Measurements from ENCODE around the gene CTDNEP1.
A peak's percentile ranks its signal among the peaks of the same experiment; 100 is the strongest.

The CTDNEP1 gene

GRCh38 chr17:7251661-7252175 lies at the start of gene CTDNEP1:
Gene CTDNEP1 (minus strand): TSS chr17:7251734. CDS start chr17:7251296, 438 bp downstream.
- peak; percentile 97 to 99 for DNase-seq (ENCODE audit: low read depth in 2 of 2)

- peak; percentile 37 to 49 for DNase-seq (ENCODE audit: low read depth in 2 of 2)
Measured at GRCh38 chr17:7296189-7296861, 44.8 kb upstream of the CTDNEP1 start.

- no peak for DNase-seq (ENCODE audit: low read depth in 2 of 2)
Measured at GRCh38 chr17:7295230-7296180, 44.0 kb upstream of the CTDNEP1 start.

GRCh38 chr17:7294614-7295153 lies 43.1 kb upstream of the CTDNEP1 start, which contains the start of gene YBX2:
Gene YBX2 (minus strand): TSS chr17:7294639. CDS start chr17:7294500, 139 bp downstream.
- peak in 1 of 2 donors; percentile 41 for DNase-seq (ENCODE audit: low read depth in 2 of 2)

DNA sequence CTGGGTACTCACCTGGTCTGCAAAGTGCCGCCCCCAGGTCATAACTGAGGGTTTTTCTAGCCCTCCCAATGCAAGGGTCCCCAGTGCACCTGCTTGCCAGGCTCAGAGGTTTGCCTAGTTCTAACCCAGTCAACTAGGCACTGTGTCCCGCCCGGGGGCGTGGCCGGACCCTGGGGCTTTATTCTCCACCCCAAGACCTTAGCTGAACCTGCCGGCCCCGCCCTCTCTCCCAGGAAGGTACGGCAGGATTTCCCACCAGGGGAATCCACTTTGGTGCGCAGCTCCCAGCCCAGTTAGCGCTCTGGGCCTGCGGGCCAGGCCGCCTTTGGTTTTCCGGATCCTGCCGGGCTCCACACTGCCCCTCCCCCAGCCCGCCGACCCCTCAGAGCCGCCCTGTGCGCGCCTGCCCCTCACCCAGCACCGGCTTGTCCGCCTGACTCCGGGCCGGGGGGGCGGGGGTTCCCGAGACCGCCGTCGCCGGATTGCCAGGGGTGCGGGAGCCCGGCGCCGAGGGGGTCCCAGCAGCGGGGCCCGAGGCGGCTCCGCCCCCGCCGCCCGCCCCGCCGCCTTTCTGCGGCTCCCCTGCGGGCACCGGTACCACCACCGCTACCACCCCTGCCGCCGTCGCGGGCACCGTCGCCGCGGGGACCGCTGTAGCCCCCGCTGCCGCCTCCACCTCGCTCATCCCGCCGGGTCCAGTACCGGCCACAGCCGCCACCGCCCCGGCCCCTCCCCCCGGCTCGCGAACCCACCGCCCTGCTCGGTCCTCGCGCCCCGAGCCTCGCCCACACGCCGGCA lies 42.5 kb upstream of the CTDNEP1 start:
- DNase-seq (ENCODE audit: low read depth in 2 of 2), result no peak

DNA sequence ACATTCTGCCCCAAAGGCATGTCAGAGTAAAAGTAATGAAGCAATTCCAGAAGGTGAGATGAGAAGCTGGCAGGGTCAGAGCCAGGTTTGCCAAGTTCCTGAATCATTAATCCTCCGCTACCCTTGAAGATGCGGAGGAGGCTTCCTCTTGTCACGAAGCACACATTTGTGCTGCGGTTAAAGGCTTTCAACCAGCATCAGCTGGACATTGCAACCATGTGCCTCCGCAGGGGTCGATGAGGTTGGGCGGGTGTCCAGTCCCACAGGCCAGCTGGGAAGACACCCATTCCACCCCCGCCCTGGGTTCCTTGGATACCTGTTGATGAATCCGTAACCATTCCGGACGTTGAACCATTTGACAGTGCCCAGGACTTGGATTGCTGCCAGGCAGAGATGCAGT lies 41.6 kb upstream of the CTDNEP1 start:
- no peak for DNase-seq (ENCODE audit: low read depth in 2 of 2)

GRCh38 chr17:7292729-7293128 lies 41.2 kb upstream of the CTDNEP1 start:
- no peak for DNase-seq (ENCODE audit: low read depth in 2 of 2)

GRCh38 chr17:7292194-7292593 lies 40.7 kb upstream of the CTDNEP1 start:
- no peak for DNase-seq (ENCODE audit: low read depth in 2 of 2)

GRCh38 chr17:7290685-7291084 lies 39.2 kb upstream of the CTDNEP1 start:
- no peak for DNase-seq (ENCODE audit: low read depth in 2 of 2)

GRCh38 chr17:7290166-7290565 lies 38.6 kb upstream of the CTDNEP1 start:
- no peak for DNase-seq (ENCODE audit: low read depth in 2 of 2)

- no peak for DNase-seq (ENCODE audit: low read depth in 2 of 2)
Measured at GRCh38 chr17:7289256-7290032, 37.9 kb upstream of the CTDNEP1 start.

GRCh38 chr17:7285679-7286078 lies 34.1 kb upstream of the CTDNEP1 start:
- DNase-seq (ENCODE audit: low read depth in 2 of 2), result no peak

DNA sequence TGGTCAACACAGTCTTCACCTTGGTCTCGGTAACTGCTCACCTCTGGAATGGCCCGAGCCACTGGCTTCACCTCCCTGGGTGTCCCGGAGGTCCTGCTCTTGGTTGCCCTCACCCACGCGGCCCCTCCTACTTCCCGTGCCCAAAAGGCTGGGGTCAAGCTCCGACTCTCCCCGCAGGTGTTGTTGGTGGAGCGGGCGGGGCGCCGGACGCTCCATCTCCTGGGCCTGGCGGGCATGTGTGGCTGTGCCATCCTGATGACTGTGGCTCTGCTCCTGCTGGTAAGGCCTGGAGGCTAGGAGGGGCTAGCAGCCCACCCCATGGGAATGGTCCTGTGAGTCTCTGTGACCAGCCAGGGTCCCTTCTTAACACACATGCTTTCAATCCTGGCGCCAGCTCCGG lies 33.4 kb upstream of the CTDNEP1 start:
- no peak for DNase-seq (ENCODE audit: low read depth in 2 of 2)

DNA sequence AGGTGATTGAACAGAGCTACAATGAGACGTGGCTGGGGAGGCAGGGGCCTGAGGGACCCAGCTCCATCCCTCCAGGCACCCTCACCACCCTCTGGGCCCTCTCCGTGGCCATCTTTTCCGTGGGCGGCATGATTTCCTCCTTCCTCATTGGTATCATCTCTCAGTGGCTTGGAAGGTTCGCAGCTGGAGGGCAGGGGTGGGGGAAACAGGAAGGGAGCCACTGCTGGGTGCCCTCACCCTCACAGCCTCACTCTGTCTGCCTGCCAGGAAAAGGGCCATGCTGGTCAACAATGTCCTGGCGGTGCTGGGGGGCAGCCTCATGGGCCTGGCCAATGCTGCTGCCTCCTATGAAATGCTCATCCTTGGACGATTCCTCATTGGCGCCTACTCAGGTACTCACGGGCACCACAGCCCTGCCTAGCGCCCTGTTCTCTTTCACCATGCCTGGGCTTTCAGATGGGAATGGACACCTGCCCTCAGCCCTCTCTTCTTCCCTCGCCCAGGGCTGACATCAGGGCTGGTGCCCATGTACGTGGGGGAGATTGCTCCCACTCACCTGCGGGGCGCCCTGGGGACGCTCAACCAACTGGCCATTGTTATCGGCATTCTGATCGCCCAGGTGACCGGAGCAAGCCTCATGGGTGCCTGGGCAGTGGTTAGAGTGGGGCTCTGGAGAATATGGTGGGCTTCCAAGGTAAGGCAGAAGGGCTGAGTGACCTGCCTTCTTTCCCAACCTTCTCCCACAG lies 32.1 kb upstream of the CTDNEP1 start:
- DNase-seq (ENCODE audit: low read depth in 2 of 2), result no peak

- no peak for DNase-seq (ENCODE audit: low read depth in 2 of 2)
Measured at GRCh38 chr17:7282752-7283321, 31.3 kb upstream of the CTDNEP1 start.

DNA sequence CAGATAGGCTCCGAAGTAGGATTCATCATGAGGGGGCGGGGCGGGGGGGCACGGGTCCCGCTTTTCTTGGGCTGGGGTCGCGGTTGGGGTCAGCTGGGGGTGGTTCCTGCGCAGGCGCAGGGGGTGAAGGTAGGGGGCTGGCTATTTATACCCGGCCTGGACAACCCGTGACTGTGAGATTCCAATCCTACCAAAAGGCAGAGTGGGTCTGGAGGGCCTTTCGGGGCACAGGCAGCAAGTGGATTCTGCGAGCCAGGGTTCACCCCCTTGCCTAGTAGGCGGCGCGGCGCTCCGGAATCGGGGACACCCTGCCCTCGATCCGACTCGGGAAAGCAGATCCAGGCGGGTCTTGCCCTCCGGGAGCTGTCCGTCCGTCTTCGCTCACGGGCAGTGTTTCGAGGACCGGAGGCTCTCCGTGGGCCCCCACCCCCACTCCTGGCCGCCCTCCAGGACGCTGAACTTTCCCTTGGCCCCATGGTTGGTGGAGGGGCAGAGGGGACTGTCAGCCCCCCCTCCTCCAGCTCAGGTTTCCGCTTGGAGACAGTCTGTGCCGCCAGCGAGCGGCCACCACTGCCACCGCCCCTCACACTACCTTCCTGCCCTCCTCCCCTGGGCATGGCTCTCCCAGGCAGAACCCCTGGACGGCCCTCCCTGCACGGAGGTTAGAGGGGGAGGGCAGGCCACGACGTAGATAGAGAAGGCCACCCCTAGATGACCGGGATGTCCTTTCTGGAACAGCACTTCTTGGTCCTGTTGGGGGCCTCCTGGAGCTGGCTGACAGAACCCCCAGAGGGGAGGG lies 30.6 kb upstream of the CTDNEP1 start:
- no peak for DNase-seq (ENCODE audit: low read depth in 2 of 2)

GRCh38 chr17:7281074-7281952 lies 29.8 kb upstream of the CTDNEP1 start, which contains the start of gene SLC2A4:
Gene SLC2A4 (plus strand): TSS chr17:7281718. CDS start chr17:7281935, 217 bp downstream.
- DNase-seq (ENCODE audit: low read depth in 2 of 2), result peak; percentile 52 to 63
